ENCODE data around the gene SORCS2. TPM values are rescaled to one million over a fixed set of nuclear protein-coding genes. Genes with fewer than 3 reads are reported as not detected.

SORCS2 gene
- total and polyA plus RNA-seq, 2 of the 4 experiments (the other 2 are of a cell fraction), result 0.36 to 0.62 TPM

DNA sequence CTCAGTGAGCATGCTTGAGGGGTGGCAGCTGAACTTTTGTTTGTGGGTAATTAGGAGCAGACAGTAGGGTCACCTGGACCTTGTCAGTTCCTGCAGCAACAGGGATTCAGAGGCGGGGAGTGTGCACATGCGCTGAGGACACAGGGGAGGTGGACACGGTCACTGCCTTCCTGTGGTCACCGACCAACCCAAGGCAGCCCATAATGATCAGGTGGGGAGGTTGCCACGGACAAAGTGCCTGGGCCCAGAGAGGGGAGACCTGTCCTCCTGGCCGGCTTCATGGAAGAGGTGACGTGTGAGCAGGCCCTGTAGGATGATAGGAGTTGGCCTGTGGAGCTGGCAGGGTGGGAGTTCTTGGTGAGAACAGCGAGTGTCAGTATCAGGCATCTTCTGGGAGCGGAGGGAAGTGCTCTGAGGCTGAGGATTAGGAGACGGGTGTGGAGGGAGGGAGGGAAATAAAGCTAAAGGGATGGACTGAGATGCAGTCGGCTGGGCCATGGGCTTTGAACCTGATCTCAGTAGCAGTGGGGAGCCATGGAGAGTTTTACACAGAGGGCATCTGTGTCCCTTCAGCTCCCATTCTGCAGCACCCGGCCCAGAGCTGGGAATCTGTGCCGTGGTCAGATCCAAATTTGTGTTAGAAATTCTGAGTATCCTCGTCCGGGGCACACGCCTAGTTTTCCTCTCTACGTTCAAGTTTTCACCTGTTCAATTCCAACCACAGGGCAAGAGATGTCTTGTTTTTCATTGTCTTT is 142.4 kb downstream of the SORCS2 start:
- WGBS, 2 experiments (ENCODE audit: extremely low coverage in 2 of 2, insufficient read length in 1 of 2), result 79% methylated on average over 8 of the region's 17 CpGs; no CpG with 5 or more reads in 1 of the 2 experiments
- H2BK5ac ChIP-seq (ENCODE audit: low read depth, low read length, poor library complexity, severe bottlenecking), result no peak overlapping the region
- no TSS peak for BruUV-seq (replicated peaks)
- H3K4me1 ChIP-seq (ENCODE audit: control insufficient read depth, insufficient read depth, low read length), result no peaks in the 10 kb centered on the region; the same call in 1 of the 2 replicates
- H4K5ac ChIP-seq (ENCODE audit: low read depth, low read length), result no peak overlapping the region
- no peaks in the 10 kb centered on the region for H4K20me1 ChIP-seq (ENCODE audit: insufficient read depth, low read length)
- H3K9ac ChIP-seq (ENCODE audit: low read depth, low read length), result no peak overlapping the region
- dilution Hi-C loops (cut with HindIII; ENCODE audit: low sequenced_read_pairs, unreplicated experiment), result no loop called here
- no peak overlapping the region for H2BK20ac ChIP-seq (ENCODE audit: low read depth, low read length)
- H3K79me1 ChIP-seq (ENCODE audit: low read depth in 1 of 2, low read length in 2 of 2), result no peaks in the 10 kb centered on the region
- H2BK15ac ChIP-seq (ENCODE audit: low read depth, low read length), result no peak overlapping the region
- H3K9me1 ChIP-seq (ENCODE audit: insufficient read depth, low read length), result no peaks in the 10 kb centered on the region
- no peak overlapping the region for H3K4ac ChIP-seq (ENCODE audit: low read depth, low read length)
- no peak overlapping the region for H3K23ac ChIP-seq (ENCODE audit: low read depth, low read length)
- H4K8ac ChIP-seq (ENCODE audit: low read depth in 2 of 2, low read length in 2 of 2), result no peak overlapping the region
- intact Hi-C loops (cut with micrococcal nuclease), result loop anchor here (1.0 kb wide), 1 partner anchor 142 kb away; the partner anchor contains the start of gene SORCS2
- H4K91ac ChIP-seq (ENCODE audit: insufficient read depth, low read depth, low read length), result no peak overlapping the region
- no peak overlapping the region for H3K4me2 ChIP-seq (ENCODE audit: low read depth, low read length)
- H3K4me3 ChIP-seq (ENCODE audit: insufficient read depth, low read depth, low read length), result no peak overlapping the region
- H2AK5ac ChIP-seq (ENCODE audit: low read depth, low read length), result no peak overlapping the region
- no peak overlapping the region for H3K56ac ChIP-seq (ENCODE audit: extremely low read depth, insufficient read depth, low read length)
- POLR2A ChIA-PET (ENCODE audit: unreplicated experiment), result no interaction called here
- CTCF ChIA-PET, result interaction anchor here (1.3 to 1.4 kb wide), 4 partner anchors 11 to 143 kb away, joined by 3 to 6 read pairs (median 4); no protein-coding TSS in a partner anchor
- DNase-seq (no peak), ATAC-seq (ENCODE audit: low read depth) (no peak)
- in situ Hi-C loops (cut with MboI; ENCODE audit: low sequenced_read_pairs), result no loop called here
- 0 out of 2 replicates have a peak, but pooled peaks cover 4% of the 10 kb centered on the region for H3K9me3 ChIP-seq (ENCODE audit: control insufficient read depth, insufficient read depth, low read length)
- H3K27ac ChIP-seq (ENCODE audit: insufficient read depth, low read length), result no peak overlapping the region
- H3K14ac ChIP-seq (replicated peaks; ENCODE audit: low read depth, low read length), result no peak overlapping the region
- H3K18ac ChIP-seq (ENCODE audit: low read depth, low read length), result no peak overlapping the region
- no peak overlapping the region for H2BK120ac ChIP-seq (ENCODE audit: low read depth, low read length)
- H3K27me3 ChIP-seq (ENCODE audit: control insufficient read depth, insufficient read depth, low read length), result no peaks in the 10 kb centered on the region; the same call in none of the 2 replicates
- no peak overlapping the region for H2AK9ac ChIP-seq (replicated peaks; ENCODE audit: low read depth, low read length, poor library complexity)
- no peak for TF ChIP-seq CHD1 (IDR thresholded peaks at IDR 0.05; ENCODE audit: low read depth, low read length)
- no peak for TF ChIP-seq MAZ (IDR thresholded peaks at IDR 0.05; ENCODE audit: borderline replicate concordance, low read depth, low read length)
- no peak for TF ChIP-seq FOS (IDR thresholded peaks at IDR 0.05; ENCODE audit: low read depth, low read length)
- H3K36me3 ChIP-seq (ENCODE audit: control insufficient read depth, insufficient read depth, low read length), result no peaks in the 10 kb centered on the region
- no peak overlapping the region for H2AFZ ChIP-seq (replicated peaks; ENCODE audit: low read length, poor library complexity)
